Measurements from ENCODE around the gene MBP.

MBP gene

GRCh38 chr18:77133051-77133834 is 660 bp upstream of the MBP start:
- no peak for DNase-seq

DNA sequence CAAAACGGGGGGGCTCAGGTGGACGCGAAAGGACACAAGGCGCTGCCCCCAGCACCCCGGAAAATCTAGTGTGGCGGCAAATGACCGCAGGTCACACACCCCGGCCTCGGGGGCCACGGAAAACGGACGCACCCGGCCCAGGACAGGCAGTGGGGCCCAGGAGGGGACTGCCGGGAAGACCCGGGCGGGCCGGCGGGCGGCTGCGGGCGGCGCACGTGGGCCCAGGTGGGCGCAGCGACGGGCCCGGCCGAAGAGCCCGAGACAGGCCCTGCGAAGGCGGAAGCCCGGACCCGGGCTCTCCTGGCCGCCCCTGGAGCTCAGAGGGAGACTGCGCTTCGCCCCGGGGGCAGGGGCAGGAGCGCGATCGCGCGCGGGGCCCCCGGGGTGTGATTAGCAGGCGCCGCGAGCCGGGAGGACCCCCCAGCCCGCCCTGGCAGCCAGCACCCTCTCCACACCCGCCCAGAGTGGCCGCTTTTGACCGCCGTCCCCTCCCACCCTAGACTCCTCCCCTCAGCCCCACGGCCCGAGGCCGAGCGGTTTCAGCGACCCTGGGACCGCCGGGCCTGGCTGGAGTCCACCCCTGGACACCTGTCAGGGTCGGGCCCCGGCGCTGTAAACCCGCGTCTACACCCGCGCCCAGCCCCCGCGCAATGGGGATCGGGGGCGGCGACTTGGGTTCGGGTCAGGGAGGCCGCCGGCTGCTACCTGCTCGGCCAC is 773 bp downstream of the MBP start:
- DNase-seq: peak; percentile 40

DNA sequence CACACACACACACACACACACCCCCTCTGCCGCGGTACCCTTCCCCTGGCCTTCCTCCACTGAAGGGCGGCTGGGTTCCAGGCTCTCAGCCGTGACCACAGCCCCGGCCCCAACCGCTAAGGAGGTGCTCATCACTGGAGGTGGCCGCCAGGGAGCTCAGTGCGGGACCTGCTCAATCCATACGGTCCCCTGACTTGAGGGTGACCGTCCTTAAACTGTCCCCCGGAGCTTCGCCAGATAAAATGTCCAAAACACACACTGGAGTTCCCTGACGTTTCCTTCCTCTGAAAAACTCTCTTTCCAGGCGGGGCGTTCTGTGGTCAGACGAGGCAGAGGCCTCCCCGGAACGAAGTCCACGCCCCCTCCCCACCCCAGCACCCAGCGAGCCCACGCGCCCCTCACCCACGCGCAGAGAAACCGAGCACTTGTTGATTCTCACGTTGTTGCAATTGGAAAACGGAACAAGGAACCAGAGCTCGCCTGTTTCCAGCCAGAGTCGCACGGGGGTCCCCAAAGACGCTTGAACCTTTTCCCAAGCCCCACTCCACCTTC is 1.4 kb downstream of the MBP start:
- peak; percentile 56 for DNase-seq

- no peak for DNase-seq
Measured at GRCh38 chr18:77130229-77131099, 2.1 kb downstream of the MBP start.

DNA sequence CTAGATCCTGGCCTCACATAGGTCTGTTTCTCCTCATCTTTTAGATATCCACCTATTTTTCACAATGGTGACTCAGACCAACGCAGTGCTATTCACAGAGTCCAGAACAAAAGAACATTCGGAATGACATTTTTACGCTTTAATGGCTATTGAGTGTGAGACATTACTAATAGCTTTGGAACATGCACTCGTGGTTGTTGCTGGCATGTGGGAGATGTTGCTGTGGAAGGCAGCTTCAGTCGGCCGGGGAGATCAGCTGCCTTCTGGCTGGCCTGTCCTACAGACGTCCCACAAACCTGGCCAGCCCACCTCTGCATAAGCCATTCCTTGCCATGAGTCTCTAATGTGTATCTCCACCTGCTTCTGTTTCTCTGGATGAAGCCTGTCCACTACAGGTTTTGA is 3.4 kb downstream of the MBP start:
- DNase-seq: no peak

- DNase-seq: peak; percentile 72
Measured at GRCh38 chr18:77127769-77128671, 4.6 kb downstream of the MBP start.

GRCh38 chr18:77124452-77124922 is 8.1 kb downstream of the MBP start:
- DNase-seq: peak; percentile 63

DNA sequence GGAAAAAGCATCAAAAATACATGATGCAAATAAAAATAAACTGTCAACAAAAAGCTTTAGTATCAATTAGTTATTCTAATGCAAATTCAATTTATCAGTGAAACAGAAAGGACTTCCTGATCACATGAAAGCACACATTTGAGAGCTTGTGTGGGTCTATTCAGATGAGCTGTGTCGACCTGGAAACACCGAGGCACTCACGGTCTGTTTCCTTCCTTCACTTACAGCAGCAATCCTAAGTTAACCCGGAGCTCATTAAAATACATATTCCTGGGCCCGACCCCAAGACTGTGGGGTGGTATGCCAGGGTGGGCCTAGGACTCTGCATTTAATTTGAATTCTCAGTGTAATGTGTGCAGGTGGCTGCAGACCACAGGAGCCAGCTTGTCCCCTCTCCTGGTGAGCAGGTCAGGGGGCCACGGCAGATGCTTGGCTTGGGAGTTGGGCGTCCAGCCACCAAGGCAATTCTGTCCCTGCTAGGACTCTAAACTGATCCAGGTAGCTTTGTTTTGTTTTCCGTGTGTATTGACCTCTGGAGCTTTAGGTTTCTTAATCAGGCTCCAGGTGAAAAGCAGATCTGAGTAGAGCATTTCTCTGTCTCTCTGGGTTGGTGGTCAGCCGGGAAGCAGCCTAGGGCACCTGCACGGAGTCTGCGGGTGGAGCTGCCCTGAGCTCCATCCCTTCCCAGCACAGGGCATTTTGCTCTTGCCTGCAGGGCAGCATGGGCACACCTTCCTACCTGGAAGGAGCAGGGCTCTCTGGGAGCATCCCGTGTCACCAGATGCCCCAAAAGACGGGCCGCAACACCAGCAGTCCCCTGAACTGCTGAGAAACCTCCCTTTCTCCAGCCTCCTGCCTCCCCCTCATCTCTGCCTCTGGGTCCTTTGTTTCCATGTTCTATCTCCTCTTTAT is 9.0 kb downstream of the MBP start:
- no peak for DNase-seq

GRCh38 chr18:77121523-77121922 is 11.1 kb downstream of the MBP start:
- no peak for DNase-seq

GRCh38 chr18:77119851-77120491 is 12.6 kb downstream of the MBP start:
- DNase-seq: no peak

DNA sequence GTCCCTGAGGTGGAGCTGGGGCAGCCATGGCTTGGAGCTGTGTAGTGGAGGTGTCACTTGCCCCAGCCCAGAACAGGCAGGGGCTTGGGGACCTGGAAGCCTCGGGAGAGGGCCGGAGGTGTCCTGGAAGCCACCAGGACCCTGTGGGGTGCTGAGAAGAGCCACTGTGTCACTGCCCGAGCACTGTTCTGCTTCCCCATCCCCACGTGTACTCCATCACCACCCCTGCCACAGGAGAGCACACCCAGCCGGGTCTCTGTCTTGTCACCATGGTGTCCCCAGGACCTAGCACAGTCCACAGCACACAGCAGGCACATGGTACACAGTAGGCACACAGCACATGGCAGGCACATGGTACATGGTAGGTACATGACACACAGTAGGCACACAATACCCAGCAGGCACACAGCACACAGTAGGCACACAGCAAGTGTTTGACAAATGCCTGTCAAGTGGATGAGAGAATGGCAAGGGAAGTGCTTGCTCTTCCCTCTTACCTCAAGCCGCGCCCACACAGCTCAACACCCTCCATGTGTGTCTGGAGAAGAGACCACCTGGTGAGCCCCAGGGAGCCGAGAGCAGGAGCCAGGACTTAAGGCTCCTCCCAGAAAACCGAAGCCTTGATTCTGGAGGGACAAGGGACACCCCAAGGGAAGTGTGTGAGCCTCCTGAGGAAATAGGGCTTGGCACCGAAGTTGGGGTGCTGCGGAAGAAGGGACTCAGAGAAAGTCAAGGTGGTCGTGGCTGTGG is 13.3 kb downstream of the MBP start:
- DNase-seq: no peak

DNA sequence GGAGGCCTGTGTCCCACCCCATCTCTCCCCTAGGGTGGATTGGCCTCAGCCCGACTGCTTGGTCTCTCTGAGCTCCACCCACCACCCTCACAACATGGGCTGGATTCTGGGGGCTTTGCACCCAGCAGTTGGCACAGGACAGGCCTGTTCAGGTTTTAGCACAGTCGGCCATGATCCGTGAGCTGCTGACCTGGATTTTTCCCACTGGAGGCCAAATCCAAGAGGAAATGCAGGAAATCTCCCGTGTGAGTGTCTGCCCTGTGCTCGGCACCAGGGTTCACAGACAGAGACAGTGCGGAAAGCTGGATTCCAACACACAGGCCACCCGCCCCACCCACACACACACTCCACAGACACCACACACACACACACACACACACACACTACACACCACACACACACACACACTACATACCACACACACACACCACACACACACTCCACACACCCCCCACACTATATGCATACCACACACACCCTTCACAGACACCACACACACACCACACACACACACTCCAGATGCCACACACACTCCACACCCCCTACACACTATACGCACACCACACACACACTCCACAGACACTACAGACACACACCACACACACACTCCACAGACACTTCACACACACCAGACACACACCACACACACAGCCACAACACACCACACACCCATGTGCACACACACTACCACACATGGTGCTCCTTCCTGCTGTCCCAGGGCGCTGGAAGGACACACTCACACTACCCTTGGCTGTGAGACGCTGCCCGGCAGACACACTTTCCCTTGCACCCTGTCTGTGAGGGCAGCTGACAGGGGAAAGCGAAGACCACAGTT is 14.1 kb downstream of the MBP start:
- DNase-seq: no peak

GRCh38 chr18:77116201-77117080 is 16.1 kb downstream of the MBP start:
- no peak for DNase-seq

GRCh38 chr18:77115192-77115953 is 17.2 kb downstream of the MBP start:
- DNase-seq: no peak

DNA sequence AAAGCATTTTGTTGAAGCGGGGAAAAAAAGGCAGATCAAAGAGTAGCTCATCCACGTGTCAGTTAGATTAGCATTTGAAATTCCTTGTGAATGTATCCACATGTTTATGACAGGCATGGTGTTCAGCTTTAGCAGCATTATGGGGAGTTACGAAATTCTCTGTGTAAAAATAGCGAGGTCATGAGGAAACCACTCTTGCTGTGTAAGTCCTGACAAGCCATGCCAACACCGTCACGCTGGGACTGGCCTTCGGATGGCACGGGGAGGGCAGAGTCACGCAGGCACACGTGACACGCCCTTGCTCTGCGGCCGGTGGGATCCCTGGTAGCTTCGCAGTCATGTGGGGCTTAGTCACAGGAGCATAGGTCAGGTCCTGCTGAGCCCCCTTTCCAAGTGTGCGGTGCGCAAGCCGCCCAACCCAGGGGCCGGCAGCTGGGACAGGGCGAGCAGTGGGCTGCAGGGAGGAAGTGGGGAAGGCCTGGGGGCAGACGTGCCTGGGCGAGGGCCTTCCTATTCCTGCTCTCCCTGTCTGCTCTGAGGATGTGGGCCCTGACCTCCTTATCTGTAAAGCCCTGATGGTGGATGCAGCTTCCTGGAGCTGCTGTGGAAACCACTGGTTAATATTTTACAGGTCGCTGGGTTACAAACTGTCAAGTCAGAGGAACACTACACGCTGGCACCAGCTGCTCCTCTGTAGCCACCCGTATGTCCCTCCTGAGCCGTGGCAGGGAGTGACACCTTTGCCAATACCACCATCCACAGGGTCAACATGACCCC is 18.0 kb downstream of the MBP start:
- DNase-seq: no peak

DNA sequence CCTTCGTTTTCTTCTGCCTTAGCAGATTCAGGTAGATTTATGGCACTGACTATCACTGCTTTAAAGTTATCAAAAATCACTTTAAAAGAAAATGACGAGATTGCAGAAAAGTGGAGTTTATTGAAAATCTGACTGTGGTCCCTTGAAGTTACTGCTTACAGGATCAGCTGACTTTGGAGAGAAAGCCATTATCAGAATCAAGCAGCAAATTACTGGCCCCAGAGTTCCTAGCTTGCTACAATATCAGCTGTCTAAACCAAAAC is 18.5 kb downstream of the MBP start:
- no peak for DNase-seq
